Mucosa of rectum (tissue), 2 donors: Measurements from ENCODE around the gene COX4I2.

Experiments
- H3K27ac ChIP-seq, 2 donors: one replicate each; pipeline ENCODE4 v1.7.0; 2013; ENCODE audit warnings: inconsistent platforms in 2 of 2, low read depth in 2 of 2, low read length in 2 of 2
- H3K27me3 ChIP-seq, 2 donors: one replicate each; pipeline ENCODE4 v1.7.0; 2013; ENCODE audit warnings: low read length in 2 of 2; ENCODE audit not compliant: control insufficient read depth in 2 of 2, insufficient read depth in 2 of 2
- H3K36me3 ChIP-seq, 2 donors: one replicate each; pipeline ENCODE4 v1.7.0; 2013; ENCODE audit warnings: low read length in 2 of 2; ENCODE audit not compliant: control insufficient read depth in 2 of 2, insufficient read depth in 2 of 2
- H3K4me1 ChIP-seq, 2 donors: one replicate each; pipeline ENCODE4 v1.7.0; 2013; ENCODE audit warnings: low read length in 2 of 2, mild to moderate bottlenecking in 1 of 2; ENCODE audit not compliant: control insufficient read depth in 2 of 2, insufficient read depth in 2 of 2
- H3K4me3 ChIP-seq, 2 donors: one replicate each; pipeline ENCODE4 v1.7.0; 2013; ENCODE audit warnings: low read length in 2 of 2
- H3K9ac ChIP-seq, 2 donors: one replicate each; pipeline ENCODE4 v1.7.0; 2013; ENCODE audit warnings: low read length in 2 of 2, low read depth in 1 of 2, mild to moderate bottlenecking in 1 of 2
- H3K9me3 ChIP-seq, 2 donors: one replicate each; pipeline ENCODE4 v1.7.0; 2013; ENCODE audit warnings: low read length in 2 of 2; ENCODE audit not compliant: control insufficient read depth in 2 of 2
- donor health status: healthy.
- donor health status: Normal muscosa, but diverticular disease.

Gene COX4I2

DNA sequence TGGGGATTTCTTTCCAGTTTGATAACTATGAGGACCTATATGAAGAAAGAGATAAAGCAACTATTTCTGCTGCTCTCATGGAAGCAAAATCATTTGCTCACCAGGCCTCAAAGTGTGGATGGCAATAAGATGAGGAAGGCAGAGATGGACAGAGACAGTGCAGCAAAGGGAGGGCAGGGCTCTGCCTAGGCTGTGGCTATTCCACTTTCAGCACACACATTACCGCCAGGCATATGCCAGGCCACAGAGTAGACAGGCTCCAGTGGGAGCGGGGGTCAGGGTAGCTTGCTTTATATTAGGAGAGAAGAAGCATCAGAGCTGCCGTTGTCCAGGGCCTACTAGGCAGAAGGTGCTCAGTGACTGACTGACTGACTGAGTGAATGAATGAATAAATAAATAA is 44.1 kb downstream of the COX4I2 start:
- no peaks in the 10 kb centered on the region for H3K27me3 ChIP-seq
- peaks cover 12 to 19% of the 10 kb centered on the region in 2 donors for H3K4me1 ChIP-seq
- no peak overlapping the region for H3K27ac ChIP-seq
- no peak overlapping the region for H3K9ac ChIP-seq
- no peaks in the 10 kb centered on the region for H3K9me3 ChIP-seq
- H3K36me3 ChIP-seq, result peaks cover 21 to 23% of the 10 kb centered on the region in 2 donors
- no peak overlapping the region for H3K4me3 ChIP-seq

DNA sequence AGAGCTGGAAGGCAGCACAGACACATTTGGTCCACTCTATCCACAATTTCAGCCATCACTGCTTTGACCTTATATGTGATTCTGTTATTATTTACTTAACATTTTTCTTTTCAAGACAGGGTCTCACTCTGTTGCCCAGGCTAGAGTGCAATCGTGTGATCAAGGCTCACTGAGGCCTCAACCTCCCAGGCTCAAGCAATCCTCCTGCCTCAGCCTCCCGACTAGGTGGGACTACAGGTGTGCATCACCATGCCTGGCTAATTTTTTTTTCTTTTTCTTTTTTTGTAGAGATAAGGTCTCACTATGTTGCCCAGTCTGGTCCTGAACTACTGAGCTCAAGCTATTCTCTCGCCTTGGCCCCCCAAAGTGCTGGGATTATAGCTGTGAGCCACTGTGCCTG is 44.6 kb downstream of the COX4I2 start:
- no peak overlapping the region for H3K27ac ChIP-seq
- H3K9ac ChIP-seq, result no peak overlapping the region
- H3K4me3 ChIP-seq, result no peak overlapping the region
- no peaks in the 10 kb centered on the region for H3K9me3 ChIP-seq
- peaks cover 11 to 18% of the 10 kb centered on the region in 2 donors for H3K4me1 ChIP-seq
- H3K36me3 ChIP-seq, result peaks cover 24 to 26% of the 10 kb centered on the region in 2 donors
- H3K27me3 ChIP-seq, result no peaks in the 10 kb centered on the region

DNA sequence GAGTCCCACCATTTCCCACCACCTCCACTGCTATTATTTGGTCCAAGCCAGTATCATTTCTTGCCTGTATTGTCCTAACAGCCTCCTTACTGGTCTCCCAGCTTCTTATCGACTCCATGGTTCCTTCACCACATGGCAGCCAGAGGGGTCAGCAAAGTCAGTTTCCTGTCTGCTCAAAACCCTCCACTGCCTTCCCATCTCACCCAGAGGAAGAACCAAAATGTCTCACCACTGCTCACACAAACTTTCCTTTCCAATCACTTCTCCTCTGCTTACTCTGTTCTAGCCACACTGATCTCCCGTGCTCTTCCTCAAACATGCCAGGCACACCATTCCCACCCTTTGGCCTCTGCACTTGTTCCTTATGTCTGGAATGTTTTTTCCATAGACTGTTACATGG is 45.2 kb downstream of the COX4I2 start:
- no peak overlapping the region for H3K9ac ChIP-seq
- no peaks in the 10 kb centered on the region for H3K27me3 ChIP-seq
- H3K27ac ChIP-seq, result no peak overlapping the region
- H3K9me3 ChIP-seq, result no peaks in the 10 kb centered on the region
- H3K36me3 ChIP-seq, result peaks cover 24 to 27% of the 10 kb centered on the region in 2 donors
- peaks cover 11 to 18% of the 10 kb centered on the region in 2 donors for H3K4me1 ChIP-seq
- no peak overlapping the region for H3K4me3 ChIP-seq

- H3K9me3 ChIP-seq, result no peaks in the 10 kb centered on the region
- no peak overlapping the region for H3K9ac ChIP-seq
- no peak overlapping the region for H3K4me3 ChIP-seq
- H3K27ac ChIP-seq, result no peak overlapping the region
- H3K4me1 ChIP-seq, result peaks cover 11 to 18% of the 10 kb centered on the region in 2 donors
- no peaks in the 10 kb centered on the region for H3K27me3 ChIP-seq
- H3K36me3 ChIP-seq, result peaks cover 17 to 22% of the 10 kb centered on the region in 2 donors
Measured at GRCh38 chr20:31684153-31685015, 46.7 kb downstream of the COX4I2 start.

GRCh38 chr20:31685853-31686643 is 48.3 kb downstream of the COX4I2 start:
- Histone ChIP-seq H3K9me3 (no peaks in the 10 kb centered on the region), H3K4me3 (no peak overlapping the region), H3K9ac (no peak overlapping the region), H3K4me1 (peaks cover 7 to 12% of the 10 kb centered on the region in 2 donors), H3K27me3 (no peaks in the 10 kb centered on the region), H3K27ac (peak overlapping the region; percentile 41 to 46), H3K36me3 (peaks cover 11 to 13% of the 10 kb centered on the region in 2 donors)

GRCh38 chr20:31687777-31688176 is 50.1 kb downstream of the COX4I2 start:
- peaks cover 17 to 18% of the 10 kb centered on the region in 2 donors for H3K36me3 ChIP-seq
- no peak overlapping the region for H3K27ac ChIP-seq
- H3K27me3 ChIP-seq, result no peaks in the 10 kb centered on the region

GRCh38 chr20:31689141-31689540 is 51.4 kb downstream of the COX4I2 start:
- Histone ChIP-seq H3K27ac (no peak overlapping the region), H3K4me3 (no peak overlapping the region), H3K27me3 (no peaks in the 10 kb centered on the region), H3K4me1 (peaks cover 9 to 12% of the 10 kb centered on the region in 2 donors), H3K36me3 (peaks cover 15 to 19% of the 10 kb centered on the region in 2 donors), H3K9me3 (no peaks in the 10 kb centered on the region), H3K9ac (no peak overlapping the region)

More at GRCh38 chr20:31687777-31688176, 50.1 kb downstream of the COX4I2 start:
- Histone ChIP-seq H3K9me3 (no peaks in the 10 kb centered on the region), H3K9ac (no peak overlapping the region), H3K4me3 (no peak overlapping the region), H3K4me1 (peaks cover 9 to 12% of the 10 kb centered on the region in 2 donors)

DNA sequence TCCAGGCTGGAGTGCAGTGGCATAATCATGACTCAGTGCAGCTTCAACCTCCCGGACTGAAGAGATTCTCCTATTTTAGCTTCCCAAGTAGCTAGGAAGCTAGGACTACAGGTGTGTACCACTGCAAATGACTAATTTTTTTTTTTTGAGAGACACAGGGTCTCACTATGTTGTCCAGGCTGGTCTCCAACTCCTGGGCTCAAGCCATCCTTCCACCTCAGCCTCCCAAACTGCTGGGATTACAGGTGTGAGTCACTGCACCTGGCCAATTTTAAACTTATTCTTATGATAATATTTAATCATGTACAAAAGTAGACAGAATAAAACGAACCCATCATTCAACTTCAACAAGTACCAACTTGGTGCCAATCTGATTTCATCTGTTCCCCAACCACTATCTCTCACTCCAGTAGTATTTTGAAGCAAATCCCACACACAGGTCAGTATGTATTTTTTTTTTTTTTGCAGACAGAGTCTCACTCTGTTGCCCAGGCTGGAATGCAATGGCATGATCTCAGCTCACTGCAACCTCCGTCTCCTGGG is 52.5 kb downstream of the COX4I2 start:
- no peaks in the 10 kb centered on the region for H3K9me3 ChIP-seq
- H3K4me3 ChIP-seq, result no peak overlapping the region
- H3K27ac ChIP-seq, result no peak overlapping the region
- peaks cover 9 to 12% of the 10 kb centered on the region in 2 donors for H3K4me1 ChIP-seq
- H3K9ac ChIP-seq, result no peak overlapping the region
- H3K27me3 ChIP-seq, result no peaks in the 10 kb centered on the region
- H3K36me3 ChIP-seq, result peaks cover 14 to 19% of the 10 kb centered on the region in 2 donors

GRCh38 chr20:31691646-31692275 is 54.0 kb downstream of the COX4I2 start:
- Histone ChIP-seq H3K9ac (no peak overlapping the region), H3K4me3 (no peak overlapping the region), H3K9me3 (no peaks in the 10 kb centered on the region), H3K27me3 (no peaks in the 10 kb centered on the region), H3K27ac (peak overlapping the region in 1 of 2 donors; percentile 35), H3K36me3 (peaks cover 18 to 22% of the 10 kb centered on the region in 2 donors), H3K4me1 (peaks cover 1 to 5% of the 10 kb centered on the region in 2 donors)
